GM13977 (cell line): ENCODE results near the gene PLB1.

ENCODE experiments used
- DNase-seq: peaks from one replicate; pipeline ENCODE4 v3.0.0; 2012; ENCODE audit warnings: low spot score
- CTCF ChIP-seq: IDR thresholded peaks from 2 replicates; pipeline ENCODE4 v1.5.1; 2012; ENCODE audit warnings: mild to moderate bottlenecking, control low read depth; ENCODE audit not compliant: insufficient read depth; ENCODE audit errors: extremely low read depth, missing control alignments
- in situ Hi-C: fragments of 300-500 bp; cut with MboI; formaldehyde crosslinking; loops from one replicate; pipeline ENCODE4 v1.12.0; 2022; ENCODE audit warnings: low sequenced_read_pairs, low pct_unique_long_range_greater_than_20kb, mixed read lengths, inconsistent platforms; ENCODE audit not compliant: unreplicated experiment

The PLB1 gene

GRCh38 chr2:28486526-28486925 is 9.3 kb upstream of the PLB1 start:
- in situ Hi-C loops = no loop called here
- no peak for DNase-seq
- no peak for TF ChIP-seq CTCF

GRCh38 chr2:28487258-28487657 is 8.6 kb upstream of the PLB1 start:
- TF ChIP-seq CTCF = no peak
- no peak for DNase-seq
- in situ Hi-C loops = no loop called here

- TF ChIP-seq CTCF = no peak
- no peak for DNase-seq
Measured at GRCh38 chr2:28488083-28488830, 7.6 kb upstream of the PLB1 start.

GRCh38 chr2:28488858-28489575 is 6.8 kb upstream of the PLB1 start:
- TF ChIP-seq CTCF = no peak
- in situ Hi-C loops = no loop called here

More at GRCh38 chr2:28488083-28488830, 7.6 kb upstream of the PLB1 start:
- in situ Hi-C loops = no loop called here

GRCh38 chr2:28490558-28490957 is 5.3 kb upstream of the PLB1 start:
- in situ Hi-C loops = no loop called here
- TF ChIP-seq CTCF = no peak
- DNase-seq = no peak

More at GRCh38 chr2:28488858-28489575, 6.8 kb upstream of the PLB1 start:
- DNase-seq = no peak

- TF ChIP-seq CTCF = no peak
- in situ Hi-C loops = no loop called here
Measured at GRCh38 chr2:28492282-28492681, 3.6 kb upstream of the PLB1 start.

More at GRCh38 chr2:28492282-28492681, 3.6 kb upstream of the PLB1 start:
- DNase-seq = no peak
